Esophagus muscularis mucosa (tissue), 3 donors: ENCODE results near the gene TMEM72.

ENCODE experiments used
- POLR2AphosphoS5 ChIP-seq, 2 donors: sonication (generic); formaldehyde crosslinking; IDR thresholded peaks; one replicate each; pipeline ENCODE4 v1.6.1; 2017; ENCODE audit warnings: antibody characterized with exemption in 2 of 2
- TF ChIP-seq, protein P1 (sequence below), 3 experiments: fragments of 200-600 bp in 2 of 3; fragments of 450-650 bp in 1 of 3; sonication (generic) in 2 of 3; IDR thresholded peaks; one replicate each; pipeline ENCODE4 v1.5.1; 2017 to 2019; ENCODE audit warnings: antibody characterized with exemption in 3 of 3, mild to moderate bottlenecking in 2 of 3, moderate library complexity in 1 of 3

DNA sequence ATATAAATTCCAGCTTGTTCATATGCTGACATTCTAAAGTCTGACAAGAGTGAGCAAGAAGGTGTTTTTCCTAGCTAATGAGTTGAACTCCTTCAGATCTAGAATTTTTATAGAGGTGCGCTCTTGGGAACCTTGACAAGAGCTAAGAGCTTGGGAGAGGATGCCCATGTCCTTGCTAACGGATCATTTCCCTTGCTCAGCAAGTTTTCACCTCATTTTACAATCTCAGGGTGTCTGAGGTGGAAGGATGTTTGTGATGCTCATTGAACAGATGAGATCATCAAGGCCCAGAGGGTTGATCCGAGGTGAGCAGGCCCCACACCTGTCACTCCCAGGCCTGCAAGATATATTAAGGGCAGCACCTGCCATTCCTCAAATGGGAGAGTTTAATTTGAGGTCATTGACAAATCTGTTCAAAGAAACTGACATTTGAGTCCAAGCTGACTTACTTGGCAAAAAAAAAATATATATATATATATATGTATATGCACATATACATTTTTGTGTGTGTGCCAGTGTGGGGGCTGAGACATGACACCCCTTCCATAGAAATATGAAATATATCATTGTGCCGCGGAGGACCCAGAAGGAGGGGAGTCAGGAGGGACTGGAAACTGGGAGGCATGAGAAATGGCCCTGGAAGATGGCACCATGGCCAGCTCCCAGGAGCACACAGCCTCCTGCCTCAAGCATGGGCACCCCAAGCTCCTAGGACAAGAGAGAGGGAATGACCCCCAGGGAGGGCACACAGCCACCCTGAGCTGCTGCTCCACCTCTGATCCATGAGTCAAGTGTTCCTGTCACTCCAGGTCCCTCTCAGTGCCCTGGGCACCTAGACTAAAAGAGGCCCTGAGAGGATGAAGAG lies 17.3 kb upstream of the TMEM72 start:
- TF ChIP-seq, protein P1, sequence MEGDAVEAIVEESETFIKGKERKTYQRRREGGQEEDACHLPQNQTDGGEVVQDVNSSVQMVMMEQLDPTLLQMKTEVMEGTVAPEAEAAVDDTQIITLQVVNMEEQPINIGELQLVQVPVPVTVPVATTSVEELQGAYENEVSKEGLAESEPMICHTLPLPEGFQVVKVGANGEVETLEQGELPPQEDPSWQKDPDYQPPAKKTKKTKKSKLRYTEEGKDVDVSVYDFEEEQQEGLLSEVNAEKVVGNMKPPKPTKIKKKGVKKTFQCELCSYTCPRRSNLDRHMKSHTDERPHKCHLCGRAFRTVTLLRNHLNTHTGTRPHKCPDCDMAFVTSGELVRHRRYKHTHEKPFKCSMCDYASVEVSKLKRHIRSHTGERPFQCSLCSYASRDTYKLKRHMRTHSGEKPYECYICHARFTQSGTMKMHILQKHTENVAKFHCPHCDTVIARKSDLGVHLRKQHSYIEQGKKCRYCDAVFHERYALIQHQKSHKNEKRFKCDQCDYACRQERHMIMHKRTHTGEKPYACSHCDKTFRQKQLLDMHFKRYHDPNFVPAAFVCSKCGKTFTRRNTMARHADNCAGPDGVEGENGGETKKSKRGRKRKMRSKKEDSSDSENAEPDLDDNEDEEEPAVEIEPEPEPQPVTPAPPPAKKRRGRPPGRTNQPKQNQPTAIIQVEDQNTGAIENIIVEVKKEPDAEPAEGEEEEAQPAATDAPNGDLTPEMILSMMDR (IDR thresholded peaks at IDR 0.05) = no peak
- no peak for TF ChIP-seq POLR2AphosphoS5 (IDR thresholded peaks at IDR 0.05)
